LoVo (cell line): Measurements from ENCODE around the gene ACTR1A.
"Not testable (repeated sequence)": the region's sequence is repeated elsewhere in the genome, so short reads cannot be mapped to it uniquely, and the experiment has no call there.

Experiments
- DNase-seq: peaks from one replicate; pipeline ENCODE4 v3.0.0-alpha.2; 2016; ENCODE audit warnings: low spot score

Gene ACTR1A

DNA sequence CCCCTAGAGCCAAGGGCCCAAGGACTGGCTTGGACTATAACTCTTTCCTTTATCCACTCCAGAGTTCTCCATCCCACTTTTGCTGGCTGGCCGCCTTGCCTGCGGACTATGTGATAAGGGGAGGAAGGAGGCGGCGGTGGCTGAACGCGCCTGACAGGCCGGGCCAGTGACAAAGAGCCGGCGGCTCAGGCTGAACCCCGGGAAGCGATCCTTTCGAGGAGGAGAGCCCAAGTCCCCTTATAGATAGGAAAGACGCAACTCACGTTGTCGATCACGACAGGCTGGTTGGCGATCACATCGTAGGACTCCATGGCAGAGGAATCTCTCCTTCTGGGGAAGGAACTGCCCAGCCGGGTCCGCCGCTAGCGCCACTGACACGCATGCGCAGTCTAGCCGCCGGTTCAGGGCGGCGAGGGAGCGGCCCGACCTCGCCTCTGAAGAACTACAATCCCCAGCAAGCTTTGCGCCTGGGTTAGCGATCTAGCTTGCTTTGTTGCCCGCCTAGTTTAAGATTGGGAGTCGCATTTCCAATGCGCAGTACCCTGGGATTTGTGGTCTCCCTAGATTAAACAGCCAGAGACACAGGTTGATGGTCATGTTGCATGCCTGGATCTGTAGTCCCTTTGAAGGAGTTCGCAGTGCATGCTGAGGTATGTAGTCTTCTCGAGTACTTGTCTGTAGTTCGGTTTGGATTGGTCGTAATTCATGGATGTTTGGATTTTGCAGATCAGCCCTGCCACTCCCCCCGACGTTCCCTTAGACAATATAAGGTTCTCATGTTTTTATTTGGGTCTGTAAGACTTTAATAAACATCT, at the start of gene ACTR1A:
ACTR1A (minus strand) TSS at position 376 of the 815 bp plus-strand sequence; CDS start at position 311, 65 bp downstream.
- peak; percentile 98 for DNase-seq

DNA sequence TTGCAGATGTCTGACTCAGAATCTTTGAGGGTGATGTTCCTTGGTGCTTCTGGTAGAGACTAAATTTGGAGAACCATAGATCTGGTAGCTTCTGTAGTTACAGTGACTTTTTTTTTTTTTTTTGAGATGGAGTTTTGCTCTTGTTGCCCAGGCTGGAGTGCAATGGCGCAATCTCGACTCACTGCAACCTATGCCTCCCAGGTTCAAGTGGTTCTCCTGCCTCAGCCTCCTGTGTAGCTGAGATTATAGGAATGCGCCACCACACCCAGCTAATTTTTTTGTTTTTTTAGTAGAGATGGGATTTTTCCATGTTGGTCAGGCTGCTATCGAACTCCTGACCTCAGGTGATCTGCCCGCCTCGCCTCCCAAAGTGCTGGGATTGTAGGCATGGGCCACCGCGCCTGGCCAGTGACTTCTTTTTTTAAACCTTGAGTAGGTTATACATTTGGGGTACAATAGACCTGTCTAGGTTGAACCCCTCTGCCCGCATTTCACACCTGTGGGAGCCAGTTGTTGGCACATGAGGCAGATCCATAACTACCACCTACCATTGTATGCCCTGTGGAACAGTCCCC, 48.2 kb upstream of the ACTR1A start:
- no peak for DNase-seq

DNA sequence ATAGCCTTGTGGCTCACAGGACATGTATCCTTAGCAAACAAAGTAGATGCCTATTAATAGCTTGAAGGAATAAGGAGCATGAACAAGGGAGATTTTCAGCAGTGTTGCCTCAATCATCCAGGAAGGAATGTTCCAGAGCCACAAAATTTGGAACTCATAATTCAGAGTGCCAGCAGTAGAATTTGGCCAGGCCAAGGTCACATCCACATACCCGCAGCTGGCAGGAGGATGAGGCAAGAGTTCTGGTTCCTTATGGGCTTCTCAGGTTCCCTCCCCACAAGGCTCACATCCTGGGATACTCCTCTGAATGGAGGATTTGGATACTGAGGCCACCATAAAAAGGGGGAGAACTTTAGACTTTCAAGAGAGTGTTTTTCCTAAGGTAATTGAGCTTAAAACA, 47.0 kb upstream of the ACTR1A start:
- DNase-seq = no peak

DNA sequence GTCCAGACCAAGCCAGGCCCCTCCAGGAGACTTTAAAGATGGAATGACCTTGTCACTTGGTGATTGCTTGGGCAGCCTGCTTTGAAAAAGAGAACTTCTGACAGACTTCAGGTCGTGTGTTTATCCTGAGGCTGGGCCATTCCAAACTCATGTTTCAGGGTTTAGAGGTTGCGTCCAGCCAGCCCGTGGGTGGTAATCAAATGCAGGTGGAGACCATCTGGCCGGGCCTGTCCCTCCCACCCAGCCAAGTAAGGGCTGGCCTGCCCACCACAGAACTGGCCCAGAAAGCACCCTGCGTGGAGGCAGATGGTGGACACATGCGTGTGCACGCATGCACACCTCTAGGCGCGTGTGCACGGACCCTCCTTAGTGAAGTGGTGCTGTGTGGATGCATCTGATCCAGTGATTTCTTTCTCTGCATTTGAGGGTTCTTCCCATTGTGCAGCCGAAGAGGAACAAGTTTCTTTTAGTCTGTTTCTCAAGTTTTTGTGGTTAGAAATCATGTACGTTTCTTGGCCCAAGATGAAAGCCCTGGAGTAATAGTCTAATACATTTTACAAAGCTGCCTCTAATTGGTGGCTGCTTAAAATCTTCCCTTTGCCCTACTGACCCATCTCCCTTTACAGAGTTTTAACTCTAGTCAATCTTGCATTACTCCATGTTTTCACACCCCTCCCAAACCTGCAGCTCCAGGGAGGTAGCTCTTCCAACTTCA, 44.3 kb upstream of the ACTR1A start:
- DNase-seq = no peak

DNA sequence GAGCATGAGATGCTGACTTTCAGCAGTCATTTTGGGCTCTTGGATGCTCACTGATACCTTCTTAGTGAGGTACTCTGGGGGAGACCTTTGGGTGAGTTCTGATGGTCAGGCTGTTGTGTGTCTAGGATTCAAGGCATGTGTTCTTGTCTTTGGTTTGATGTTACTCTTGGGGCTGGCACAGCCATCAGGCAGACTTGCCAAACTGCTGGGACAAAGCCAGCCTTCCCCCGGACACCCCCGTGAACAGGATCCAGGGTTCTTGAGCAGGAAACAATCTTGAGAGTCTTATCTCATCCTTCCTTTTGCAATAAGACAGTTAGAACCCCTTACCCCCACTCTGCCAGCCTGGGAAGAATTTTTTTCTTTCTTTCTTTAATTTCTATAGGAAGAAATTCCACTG, 43.5 kb upstream of the ACTR1A start:
- DNase-seq = no peak

DNA sequence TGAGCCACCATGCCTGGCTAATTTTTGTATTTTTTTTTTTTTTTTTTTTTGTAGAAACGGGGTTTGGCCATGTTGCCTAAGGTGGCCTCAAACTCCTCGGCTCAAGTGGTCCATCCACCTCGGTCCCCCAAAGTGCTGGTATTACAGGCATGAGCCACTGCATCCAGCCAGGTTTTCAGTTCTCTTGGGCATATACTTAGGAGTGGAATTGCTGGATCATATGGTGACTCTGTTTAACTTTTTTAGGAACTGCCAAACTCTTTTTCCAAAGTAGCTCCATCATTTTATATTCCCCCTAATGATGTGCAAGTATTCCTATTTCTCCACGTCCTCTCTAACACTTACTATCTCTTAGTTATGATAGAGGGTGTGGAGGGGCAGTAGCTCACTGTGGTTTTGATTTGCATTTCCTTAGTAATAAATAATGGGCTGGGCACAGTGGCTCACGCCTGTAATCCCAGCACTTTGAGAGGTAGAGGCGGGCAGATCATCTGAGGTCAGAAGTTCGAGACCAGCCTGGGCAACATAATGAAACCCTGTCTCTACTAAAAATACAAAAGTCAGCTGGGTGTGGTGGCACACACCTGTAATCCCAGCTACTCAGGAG, 42.9 kb upstream of the ACTR1A start:
- DNase-seq = no peak

DNA sequence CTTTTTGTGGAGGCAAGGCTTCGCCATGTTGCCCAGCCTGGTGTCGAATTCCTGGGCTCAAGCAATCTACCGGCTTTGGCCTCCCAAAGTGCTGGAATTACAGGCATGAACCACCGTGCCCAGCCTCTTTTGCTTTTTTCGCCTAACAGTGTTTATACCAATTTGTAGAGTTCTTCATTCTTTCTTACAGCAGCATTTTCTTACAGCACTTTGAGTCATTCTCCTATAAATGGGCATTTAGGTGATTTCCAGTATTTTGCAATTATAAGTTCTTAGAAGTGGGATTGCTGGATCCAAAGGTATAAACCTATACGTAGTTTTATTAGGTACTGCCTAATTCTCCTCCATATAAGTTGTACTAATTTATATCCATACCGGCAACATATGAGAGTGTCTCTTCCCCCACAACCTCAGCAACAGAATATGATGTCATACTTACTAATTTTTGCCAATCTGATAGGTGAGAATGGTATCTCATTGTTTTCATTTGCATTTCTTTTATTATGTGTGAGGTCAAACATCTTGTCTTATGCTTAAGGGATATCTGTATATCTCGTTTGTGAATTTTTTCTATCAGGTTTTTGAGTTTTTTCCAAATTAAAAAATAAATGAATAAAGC, 40.4 kb upstream of the ACTR1A start:
- no peak for DNase-seq

DNA sequence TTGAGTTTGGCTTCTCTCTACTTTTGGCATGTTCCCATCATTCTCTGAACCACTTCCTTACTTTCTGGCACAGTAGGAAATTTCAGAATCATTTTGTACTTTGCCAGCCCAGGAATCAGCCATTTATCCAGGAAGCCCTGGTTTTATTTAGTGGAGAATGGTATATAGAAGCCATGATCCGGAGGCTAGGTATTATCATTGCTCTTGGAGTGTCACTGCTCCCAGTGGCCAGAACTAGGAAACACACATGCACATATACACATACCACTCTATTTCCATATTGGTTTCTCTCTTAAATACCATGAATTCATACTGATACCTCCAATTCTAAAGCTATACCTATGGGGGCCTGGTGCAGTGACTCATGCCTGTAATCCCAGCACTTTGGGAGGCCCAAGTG, 37.5 kb upstream of the ACTR1A start:
- DNase-seq = peak; percentile 9

DNA sequence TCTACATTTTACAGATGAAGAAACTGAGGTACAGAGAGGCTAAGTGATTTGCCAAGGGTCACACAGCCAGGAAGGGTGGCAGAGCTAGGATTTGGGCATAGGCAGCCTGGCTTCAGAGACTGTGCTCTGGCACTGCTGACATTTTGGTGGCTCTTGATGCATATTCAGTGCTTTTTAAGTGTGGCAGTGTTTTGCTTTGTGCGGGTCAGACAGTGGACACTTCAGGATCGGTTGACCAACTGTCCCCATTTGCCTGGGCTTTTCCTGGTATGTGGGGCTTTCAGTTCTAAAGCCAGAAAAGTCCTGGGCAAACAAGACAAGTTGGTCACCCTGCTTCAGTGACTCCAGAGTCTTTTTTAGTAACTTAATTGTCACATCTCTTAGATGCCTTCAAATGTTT, 36.3 kb upstream of the ACTR1A start:
- no peak for DNase-seq

DNA sequence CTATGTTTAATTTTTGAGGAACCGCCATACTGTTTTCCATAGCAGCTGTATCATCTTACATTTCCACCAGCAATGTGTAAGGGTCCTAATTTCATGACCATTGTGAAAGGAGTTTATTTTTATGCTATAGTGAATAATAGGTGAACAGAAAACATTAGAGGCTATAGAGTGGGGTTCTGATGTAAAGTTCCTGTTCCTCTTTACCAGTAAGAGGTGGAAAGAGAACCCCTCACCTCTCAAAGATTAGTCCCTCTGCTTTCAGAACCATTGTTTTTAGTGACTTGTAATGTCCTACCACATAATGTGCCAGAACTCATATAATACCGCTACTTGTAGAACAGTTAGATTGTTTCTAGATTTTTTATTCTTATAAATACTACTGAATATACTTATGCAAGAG, 35.4 kb upstream of the ACTR1A start:
- no peak for DNase-seq

DNA sequence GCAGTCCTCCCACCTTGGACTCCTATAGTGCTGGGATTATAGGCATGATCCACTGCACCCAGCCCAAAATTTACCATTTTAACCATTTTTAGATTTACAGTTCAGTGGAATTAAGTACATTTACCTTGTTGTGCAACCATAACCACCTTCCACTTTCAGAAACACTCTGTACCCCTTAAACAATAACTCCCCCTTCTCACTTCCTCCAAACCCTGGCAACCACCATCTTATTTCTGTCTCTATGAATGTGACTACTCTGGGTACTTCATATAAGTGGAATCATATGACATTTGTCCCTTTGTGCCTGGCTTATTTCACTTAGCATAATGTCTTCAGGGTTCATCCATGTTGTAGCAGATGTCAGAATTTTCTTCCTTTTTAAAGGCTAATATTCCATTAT, 34.9 kb upstream of the ACTR1A start:
- no peak for DNase-seq

DNA sequence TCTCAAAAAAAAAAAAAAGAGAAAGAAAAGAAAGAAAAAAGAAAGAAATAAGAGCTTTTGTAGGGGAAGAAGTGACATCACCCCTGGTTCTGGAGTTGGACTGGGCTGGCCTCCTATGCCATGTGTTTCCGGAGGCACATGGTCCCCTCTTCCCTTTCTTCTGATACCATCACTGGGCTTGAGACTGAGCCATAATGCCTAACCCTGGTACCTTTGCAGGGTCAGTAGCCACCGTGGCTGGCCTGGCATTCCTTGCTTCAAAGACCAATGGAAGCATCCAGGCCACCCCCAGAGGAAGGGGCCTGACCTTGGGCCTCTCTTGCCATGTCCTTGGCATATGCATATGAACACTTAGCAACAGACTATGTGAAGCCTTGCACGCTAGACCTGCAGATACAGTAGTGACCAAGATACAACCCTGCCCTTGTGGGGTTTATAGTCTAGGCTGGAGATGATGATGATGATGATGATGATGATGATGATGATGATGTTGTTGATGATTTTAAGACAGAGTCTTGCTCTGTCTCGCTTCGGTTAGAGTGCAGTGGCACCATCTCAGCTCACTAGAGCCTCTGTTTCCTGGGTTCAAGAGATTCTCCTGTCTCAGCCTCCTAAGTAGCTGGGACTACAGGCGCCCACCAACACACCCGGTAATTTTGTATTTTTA, 33.1 kb upstream of the ACTR1A start:
- DNase-seq = no peak

DNA sequence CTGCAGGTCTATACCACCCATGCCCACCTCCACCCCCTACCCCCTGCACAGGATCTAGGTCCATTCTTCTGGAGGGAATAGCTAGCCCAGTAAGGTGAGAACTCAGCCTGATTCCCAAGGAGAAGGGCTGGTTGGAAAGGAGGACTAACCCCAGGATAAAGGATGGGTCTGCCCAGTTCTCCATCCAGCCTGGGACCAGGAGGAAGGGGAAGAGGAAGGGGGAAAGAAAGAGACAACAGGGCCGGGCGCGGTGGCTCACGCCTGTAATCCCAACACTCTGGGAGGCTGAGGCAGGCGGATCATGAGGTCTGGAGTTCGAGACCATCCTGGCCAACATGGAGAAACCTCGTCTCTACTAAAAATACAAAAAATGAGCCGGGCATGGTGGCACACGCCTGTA, 32.5 kb upstream of the ACTR1A start:
- not testable (repeated sequence) for DNase-seq

DNA sequence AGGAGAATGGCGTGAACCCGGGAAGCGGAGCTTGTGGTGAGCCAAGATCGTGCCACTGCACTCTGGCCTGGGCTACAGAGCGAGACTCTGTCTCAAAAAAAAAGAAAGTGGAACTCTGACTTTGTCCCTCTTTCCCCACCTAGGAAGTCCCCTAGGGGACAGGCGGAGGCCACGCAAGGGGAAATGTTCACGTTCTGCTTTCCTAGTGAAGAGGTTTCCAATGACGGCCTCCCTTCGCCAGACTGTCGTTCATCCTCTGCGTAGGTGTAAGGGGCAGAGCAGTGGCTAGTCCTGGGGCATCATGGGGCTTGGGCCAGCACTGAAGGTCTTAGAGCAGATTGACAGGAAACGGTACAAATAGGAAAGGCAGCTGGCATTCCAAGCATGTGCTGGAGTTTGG, 31.8 kb upstream of the ACTR1A start:
- no peak for DNase-seq

DNA sequence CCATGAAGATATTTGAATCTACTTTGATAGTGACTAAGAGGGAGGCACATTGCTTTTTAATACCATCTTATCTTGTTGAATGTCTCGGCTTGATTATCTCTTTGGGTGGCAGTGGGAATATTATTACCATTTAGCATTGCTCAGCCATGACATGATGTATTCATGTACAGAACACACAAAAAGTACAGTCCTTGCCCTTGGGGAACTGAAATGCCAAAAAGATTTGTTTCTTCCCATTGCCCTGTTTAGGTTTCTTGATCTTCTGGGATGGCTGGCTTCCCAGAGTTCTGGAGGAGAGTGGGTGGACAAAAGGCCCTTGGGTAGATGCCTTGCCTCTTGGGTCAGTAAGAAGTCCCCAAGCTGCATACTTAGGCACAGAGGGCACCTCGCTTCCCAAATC, 25.0 kb upstream of the ACTR1A start:
- no peak for DNase-seq

DNA sequence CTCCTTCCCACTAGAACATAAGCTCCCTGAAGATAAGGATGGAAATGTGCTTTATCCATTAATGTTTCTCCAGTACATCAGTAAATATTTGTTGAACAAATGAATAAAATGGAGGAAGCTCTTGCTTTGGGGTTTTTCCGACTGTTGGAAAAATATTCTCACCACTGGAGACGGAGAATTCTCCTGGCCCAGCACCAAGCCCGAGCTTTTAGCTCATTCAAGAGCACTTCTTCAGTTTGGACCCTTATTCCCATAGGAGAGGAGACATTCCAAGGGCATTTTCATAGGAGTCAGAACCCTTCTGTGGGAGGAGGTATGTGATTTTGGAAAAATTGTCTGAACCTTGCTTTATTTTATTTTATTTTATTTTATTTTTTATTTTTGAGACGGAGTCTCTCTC, 22.2 kb upstream of the ACTR1A start:
- DNase-seq = no peak

DNA sequence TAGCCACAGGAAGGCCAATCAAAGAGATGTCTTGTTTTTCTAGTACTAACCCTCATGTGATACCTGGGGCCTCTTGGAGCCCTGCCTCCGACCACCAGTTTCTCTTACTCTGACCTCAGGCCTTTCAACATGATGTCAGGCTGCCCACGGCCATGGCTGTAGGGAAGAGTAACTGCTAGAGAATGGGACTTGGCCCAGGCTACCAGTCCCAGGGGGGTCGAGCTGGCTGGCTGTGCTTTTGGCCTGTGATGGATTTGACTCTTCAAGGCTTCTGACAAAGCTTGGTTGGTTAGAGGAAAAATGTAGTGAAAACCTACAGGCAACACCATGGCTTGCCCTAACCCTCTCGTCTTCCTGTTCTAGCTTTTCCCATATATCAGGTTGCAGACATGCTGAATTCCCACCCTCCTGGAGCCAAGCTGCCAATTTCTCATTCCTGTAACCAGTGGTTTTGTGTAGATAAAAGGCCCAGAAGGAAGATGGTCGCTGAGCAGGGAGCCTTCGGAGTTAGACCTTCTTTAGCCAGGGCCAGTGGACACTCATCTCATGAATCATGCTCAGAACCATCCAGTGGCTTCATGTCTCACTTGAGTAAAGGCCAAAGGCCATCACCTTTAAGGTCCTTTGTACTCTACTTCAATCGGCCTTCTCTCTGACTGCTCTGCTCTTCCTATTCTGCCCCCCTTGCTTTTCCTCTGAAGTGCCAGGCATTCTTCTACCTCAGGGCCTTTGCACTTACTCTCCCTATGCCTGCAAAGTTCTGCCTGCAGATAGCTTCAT, 20.9 kb upstream of the ACTR1A start:
- DNase-seq = no peak

DNA sequence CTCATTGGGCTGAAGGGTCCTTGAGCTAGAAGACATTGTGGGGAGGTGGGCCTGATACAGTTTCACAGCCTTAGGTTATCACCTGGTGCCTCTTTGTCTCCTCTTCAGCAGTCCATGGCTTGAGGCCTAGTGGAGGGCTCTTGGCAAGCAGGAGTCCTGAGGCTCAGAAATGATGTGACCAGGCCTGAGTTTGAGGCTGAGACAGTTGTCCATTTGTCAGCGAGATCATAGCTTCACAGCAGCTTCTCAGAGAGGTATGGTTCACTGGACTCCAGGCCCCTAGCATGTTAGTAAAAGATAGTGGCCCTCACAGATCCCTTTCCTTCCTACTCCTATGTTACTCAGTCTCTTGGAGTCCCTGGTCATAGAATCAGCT, 20.4 kb upstream of the ACTR1A start:
- no peak for DNase-seq

DNA sequence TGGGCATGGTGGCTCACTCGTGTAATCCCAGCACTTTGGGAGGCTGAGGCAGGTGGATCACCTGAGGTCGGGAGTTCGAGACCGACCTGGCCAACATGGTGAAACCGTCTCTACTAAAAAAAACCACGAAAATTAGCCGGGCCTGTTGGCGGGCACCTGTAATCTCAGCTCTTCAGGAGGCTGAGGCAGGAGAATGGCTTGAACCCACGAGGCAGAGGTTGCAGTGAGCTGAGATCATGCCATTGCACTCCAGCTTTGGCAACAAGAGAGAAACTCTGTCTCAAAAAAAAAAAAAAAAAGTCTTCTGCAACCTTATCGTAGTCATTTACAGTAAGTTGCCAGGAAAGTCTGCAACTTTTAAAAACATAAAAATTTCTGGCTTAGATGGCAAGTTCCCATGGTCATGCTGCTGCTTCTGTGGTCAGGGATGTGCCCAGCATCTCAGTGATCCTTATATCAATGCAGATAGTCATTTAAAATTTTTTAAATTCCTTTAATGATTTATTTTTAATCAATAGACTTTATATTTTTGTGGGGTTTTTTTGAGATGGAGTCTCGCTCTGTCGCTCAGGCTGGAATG, 16.8 kb upstream of the ACTR1A start:
- no peak for DNase-seq

DNA sequence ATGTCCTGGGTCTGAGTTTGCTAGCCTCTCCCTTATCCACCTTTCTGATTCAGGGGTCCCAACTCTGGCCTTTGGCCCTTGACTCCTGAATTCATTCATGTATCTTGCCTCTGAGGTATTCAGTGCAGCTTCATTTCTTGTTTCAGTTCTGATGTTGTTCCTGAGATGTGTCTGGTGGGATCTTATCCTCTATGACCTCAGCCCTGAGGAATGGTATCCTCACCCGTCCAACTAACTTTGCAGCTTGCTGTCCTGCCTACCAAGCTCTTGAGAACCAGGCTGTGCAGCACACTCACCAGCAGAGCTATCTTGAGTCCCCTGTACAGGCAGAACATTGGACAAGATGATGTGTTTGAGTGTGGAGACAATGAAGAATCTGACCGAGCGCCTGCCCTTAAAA, 15.0 kb upstream of the ACTR1A start:
- no peak for DNase-seq

DNA sequence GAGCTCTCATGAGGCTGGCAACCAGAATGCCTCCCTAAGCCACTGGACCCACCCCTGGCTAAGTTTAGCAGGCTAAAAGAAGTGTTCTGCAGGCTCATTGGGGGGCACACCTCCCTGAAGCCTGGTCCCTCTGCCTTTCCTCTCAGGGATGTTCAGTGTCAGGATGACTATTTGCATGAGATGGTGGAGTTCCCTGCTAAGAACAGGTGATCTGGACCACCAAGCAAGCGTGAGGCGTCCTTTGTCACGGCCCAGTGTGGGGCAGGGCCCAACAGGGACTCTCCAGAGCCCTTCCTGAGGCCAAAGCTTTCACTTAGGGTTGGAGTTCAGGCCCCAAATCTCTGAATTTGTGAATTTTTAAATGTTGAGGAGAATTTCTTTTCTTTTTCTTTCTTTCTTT, 13.2 kb upstream of the ACTR1A start:
- no peak for DNase-seq
